H1 (cell line): ENCODE data around the gene TMEM235. TPM values are rescaled to one million over a fixed set of nuclear protein-coding genes. Genes with fewer than 3 reads are reported as not detected.
A peak's percentile ranks its signal among the peaks of the same experiment; 100 is the strongest.

Source experiments
- ASH2L ChIP-seq: fragments of 200-600, 300-600 bp; sonication (generic); IDR thresholded peaks from one replicate; pipeline ENCODE4 v1.7.1; 2017; ENCODE audit warnings: low read length
- BCL11A ChIP-seq, 2 experiments: IDR thresholded peaks; one replicate each; pipeline ENCODE4 v1.6.1; 2011; ENCODE audit warnings: low read depth in 2 of 2, low read length in 2 of 2, mild to moderate bottlenecking in 2 of 2
- EP300 ChIP-seq, 2 experiments: IDR thresholded peaks; 1 replicate in 1 of 2; 2 replicates in 1 of 2; pipeline ENCODE4 v1.6.1; 2011 to 2012; ENCODE audit warnings: low read depth in 2 of 2, low read length in 2 of 2, mild to moderate bottlenecking in 2 of 2, borderline replicate concordance in 1 of 2, inconsistent platforms in 1 of 2, moderate library complexity in 1 of 2
- GABPA ChIP-seq: IDR thresholded peaks from 2 replicates; pipeline ENCODE4 v1.6.1; 2011; ENCODE audit warnings: mild to moderate bottlenecking, low read length, moderate library complexity, borderline replicate concordance; ENCODE audit not compliant: insufficient read depth
- HDAC2 ChIP-seq, 2 experiments: fragments of 300-600 bp in 1 of 2; sonication (generic) in 1 of 2; IDR thresholded peaks; 2 replicates each; pipeline ENCODE4 v1.6.1; 2011 to 2012; ENCODE audit warnings: low read depth in 2 of 2, low read length in 2 of 2, mild to moderate bottlenecking in 2 of 2, moderate library complexity in 2 of 2, borderline replicate concordance in 1 of 2, inconsistent platforms in 1 of 2
- KDM5A ChIP-seq: fragments of 200-600 bp; IDR thresholded peaks from 2 replicates; pipeline ENCODE4 v1.7.1; 2012; ENCODE audit warnings: mild to moderate bottlenecking, low read length, inconsistent platforms, mixed read lengths
- MAFK ChIP-seq: IDR thresholded peaks from 2 replicates; pipeline ENCODE4 v1.6.1; 2012; ENCODE audit warnings: low read depth, mild to moderate bottlenecking, improper control_type of control experiment, low read length
- POU5F1 ChIP-seq: IDR thresholded peaks from 2 replicates; pipeline ENCODE4 v1.6.1; 2011; ENCODE audit warnings: low read depth, mild to moderate bottlenecking, low read length, moderate library complexity
- RBBP5 ChIP-seq: IDR thresholded peaks from 2 replicates; pipeline ENCODE4 v1.7.1; 2012; ENCODE audit warnings: low read depth, mild to moderate bottlenecking, inconsistent platforms, low read length, moderate library complexity, borderline replicate concordance
- RNF2 ChIP-seq: fragments of 200-900, 300-1000 bp; sonication (generic); IDR thresholded peaks from 2 replicates; pipeline ENCODE4 v1.7.1; 2016; ENCODE audit warnings: borderline replicate concordance, low read depth, mild to moderate bottlenecking, antibody characterized with exemption, low read length; ENCODE audit not compliant: poor library complexity, severe bottlenecking; ENCODE audit errors: missing control alignments
- SRF ChIP-seq: IDR thresholded peaks from 2 replicates; pipeline ENCODE4 v1.6.1; 2011; ENCODE audit warnings: mild to moderate bottlenecking, low read depth, low read length, moderate library complexity
- TBP ChIP-seq: IDR thresholded peaks from 2 replicates; pipeline ENCODE4 v1.6.1; 2011; ENCODE audit warnings: low read depth, low read length, improper control_type of control experiment
- TCF12 ChIP-seq: IDR thresholded peaks from 2 replicates; pipeline ENCODE4 v1.6.1; 2011; ENCODE audit warnings: low read depth, mild to moderate bottlenecking, low read length
- polyA plus RNA-seq, 7 experiments: library from polyadenylated mRNA; depleted of rRNA in 3 of 7; stranded (reverse) in 5 of 7; unstranded in 2 of 7; fragments of >200 nt in 5 of 7; fragments of 200-250 nt in 2 of 7; gene quantifications; 1 replicate in 5 of 7; 2 replicates in 1 of 7; 4 replicates in 1 of 7; pipeline versions ENCODE4 v1.2.1 to v1.2.3, GENCODE V29; 2011 to 2013; ENCODE audit warnings: missing spikeins in 2 of 7, mixed read lengths in 2 of 7
- total RNA-seq: library from RNA; stranded (reverse); fragmentation: NEBNext Ultra II Directional; extraction: Animal tissue kit (Norgen Biotek cat#: 25700); gene quantifications from 2 replicates; pipeline ENCODE4 v1.2.1, GENCODE V29; 2021
- TF ChIP-seq, protein P1 (sequence below): IDR thresholded peaks from 2 replicates; pipeline ENCODE4 v1.6.1; 2011; ENCODE audit warnings: low read depth, mild to moderate bottlenecking, low read length; ENCODE audit not compliant: insufficient read depth
- TF ChIP-seq, protein P2 (sequence below): IDR thresholded peaks from 2 replicates; pipeline ENCODE4 v1.6.1; 2012; ENCODE audit warnings: inconsistent platforms
- TF ChIP-seq, protein P3 (sequence below): IDR thresholded peaks from 2 replicates; pipeline ENCODE4 v1.6.1; 2011; ENCODE audit warnings: low read length, improper control_type of control experiment
- TF ChIP-seq, protein P4 (sequence below), 3 experiments: IDR thresholded peaks; 1 replicate in 2 of 3; 2 replicates in 1 of 3; pipeline versions ENCODE4 v1.5.1 to v1.6.1; 2011; ENCODE audit warnings: low read length in 3 of 3, mild to moderate bottlenecking in 3 of 3, inconsistent platforms in 2 of 3, low read depth in 1 of 3, moderate library complexity in 1 of 3; ENCODE audit not compliant: insufficient read depth in 1 of 3; ENCODE audit errors: control extremely low read depth in 1 of 3

The TMEM235 gene
- total and polyA plus RNA-seq, 2 of the 8 experiments (the other 6 are each of a cell fraction or from before 2014, with no cell fraction given): 0.05 to 0.15 TPM

DNA sequence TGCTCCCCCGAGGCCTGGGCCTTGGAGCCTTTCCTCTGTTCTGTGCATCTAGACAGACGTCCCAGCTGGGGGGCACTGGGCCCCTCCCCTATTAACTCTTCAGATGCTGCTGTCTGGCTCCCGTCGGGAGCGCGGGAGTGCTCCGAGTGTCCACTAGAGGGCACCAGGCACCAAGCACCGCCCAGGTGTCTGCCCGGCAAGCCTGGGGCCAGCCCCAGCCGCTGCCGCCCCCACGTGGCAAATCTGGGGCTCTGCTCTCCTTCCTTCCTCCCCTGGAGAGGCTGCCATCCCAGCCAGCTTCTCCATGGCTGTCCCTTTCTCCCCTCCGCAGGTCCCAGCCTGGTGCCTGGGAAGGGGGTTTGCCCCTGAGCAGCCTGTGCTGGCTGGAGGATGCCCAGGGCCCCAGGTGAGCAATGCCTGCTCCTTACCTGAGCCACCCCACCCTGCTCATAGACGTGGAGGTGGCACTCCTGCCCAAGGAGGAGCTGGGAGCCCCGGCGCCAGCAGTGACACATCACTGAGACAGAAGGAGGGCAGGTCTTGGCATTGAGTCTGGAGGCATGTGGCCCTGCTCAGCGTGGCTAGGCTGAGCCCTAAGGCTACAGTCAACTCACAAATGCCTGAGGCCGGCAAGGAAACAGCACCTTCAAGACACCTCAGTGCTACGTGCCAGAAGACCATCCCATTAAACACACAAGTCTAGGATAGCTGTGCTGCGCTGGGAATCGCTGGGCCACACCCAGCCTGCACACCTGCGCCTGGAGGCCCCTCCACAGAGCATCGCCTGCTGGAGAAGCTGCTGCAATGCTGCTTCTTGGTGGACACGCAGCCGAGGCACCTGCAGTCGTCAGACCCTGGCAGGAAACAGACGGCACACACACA lies 19.7 kb downstream of the TMEM235 start (continued):
- no peak for TF ChIP-seq HDAC2 (IDR thresholded peaks at IDR 0.05; ENCODE audit: borderline replicate concordance in 1 of 2, low read depth in 2 of 2, low read length in 2 of 2)
- TF ChIP-seq BCL11A (IDR thresholded peaks at IDR 0.05; ENCODE audit: low read depth in 2 of 2, low read length in 2 of 2): no peak
- TF ChIP-seq, protein P1, sequence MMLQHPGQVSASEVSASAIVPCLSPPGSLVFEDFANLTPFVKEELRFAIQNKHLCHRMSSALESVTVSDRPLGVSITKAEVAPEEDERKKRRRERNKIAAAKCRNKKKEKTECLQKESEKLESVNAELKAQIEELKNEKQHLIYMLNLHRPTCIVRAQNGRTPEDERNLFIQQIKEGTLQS: peak; percentile 75
- no peak for TF ChIP-seq SRF
- TF ChIP-seq, protein P2, sequence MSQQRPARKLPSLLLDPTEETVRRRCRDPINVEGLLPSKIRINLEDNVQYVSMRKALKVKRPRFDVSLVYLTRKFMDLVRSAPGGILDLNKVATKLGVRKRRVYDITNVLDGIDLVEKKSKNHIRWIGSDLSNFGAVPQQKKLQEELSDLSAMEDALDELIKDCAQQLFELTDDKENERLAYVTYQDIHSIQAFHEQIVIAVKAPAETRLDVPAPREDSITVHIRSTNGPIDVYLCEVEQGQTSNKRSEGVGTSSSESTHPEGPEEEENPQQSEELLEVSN: no peak
- no peak for TF ChIP-seq RBBP5
- no peak for TF ChIP-seq ASH2L
- TF ChIP-seq KDM5A: no peak
- TF ChIP-seq MAFK: no peak
- TF ChIP-seq, protein P3, sequence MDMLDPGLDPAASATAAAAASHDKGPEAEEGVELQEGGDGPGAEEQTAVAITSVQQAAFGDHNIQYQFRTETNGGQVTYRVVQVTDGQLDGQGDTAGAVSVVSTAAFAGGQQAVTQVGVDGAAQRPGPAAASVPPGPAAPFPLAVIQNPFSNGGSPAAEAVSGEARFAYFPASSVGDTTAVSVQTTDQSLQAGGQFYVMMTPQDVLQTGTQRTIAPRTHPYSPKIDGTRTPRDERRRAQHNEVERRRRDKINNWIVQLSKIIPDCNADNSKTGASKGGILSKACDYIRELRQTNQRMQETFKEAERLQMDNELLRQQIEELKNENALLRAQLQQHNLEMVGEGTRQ: 0 out of 2 replicates have a peak, but pooled peaks have one; percentile 37
- peak; percentile 56; the same call in 1 of the 2 replicates for TF ChIP-seq GABPA
- TF ChIP-seq TCF12: peak; percentile 91
- no peak for TF ChIP-seq POU5F1
- TF ChIP-seq, protein P4, sequence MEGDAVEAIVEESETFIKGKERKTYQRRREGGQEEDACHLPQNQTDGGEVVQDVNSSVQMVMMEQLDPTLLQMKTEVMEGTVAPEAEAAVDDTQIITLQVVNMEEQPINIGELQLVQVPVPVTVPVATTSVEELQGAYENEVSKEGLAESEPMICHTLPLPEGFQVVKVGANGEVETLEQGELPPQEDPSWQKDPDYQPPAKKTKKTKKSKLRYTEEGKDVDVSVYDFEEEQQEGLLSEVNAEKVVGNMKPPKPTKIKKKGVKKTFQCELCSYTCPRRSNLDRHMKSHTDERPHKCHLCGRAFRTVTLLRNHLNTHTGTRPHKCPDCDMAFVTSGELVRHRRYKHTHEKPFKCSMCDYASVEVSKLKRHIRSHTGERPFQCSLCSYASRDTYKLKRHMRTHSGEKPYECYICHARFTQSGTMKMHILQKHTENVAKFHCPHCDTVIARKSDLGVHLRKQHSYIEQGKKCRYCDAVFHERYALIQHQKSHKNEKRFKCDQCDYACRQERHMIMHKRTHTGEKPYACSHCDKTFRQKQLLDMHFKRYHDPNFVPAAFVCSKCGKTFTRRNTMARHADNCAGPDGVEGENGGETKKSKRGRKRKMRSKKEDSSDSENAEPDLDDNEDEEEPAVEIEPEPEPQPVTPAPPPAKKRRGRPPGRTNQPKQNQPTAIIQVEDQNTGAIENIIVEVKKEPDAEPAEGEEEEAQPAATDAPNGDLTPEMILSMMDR (IDR thresholded peaks at IDR 0.05; ENCODE audit: control extremely low read depth in 1 of 3, insufficient read depth in 1 of 3, low read depth in 1 of 3, low read length in 3 of 3): peak; percentile 99
- no peak for TF ChIP-seq RNF2
- TF ChIP-seq TBP: peak; percentile 45; the same call in 1 of the 2 replicates
- TF ChIP-seq EP300 (IDR thresholded peaks at IDR 0.05; ENCODE audit: borderline replicate concordance in 1 of 2, low read depth in 2 of 2, low read length in 2 of 2): no peak; a peak in 1 of 3 replicates
